Measurements from ENCODE around the gene REXO5.

REXO5 gene

DNA sequence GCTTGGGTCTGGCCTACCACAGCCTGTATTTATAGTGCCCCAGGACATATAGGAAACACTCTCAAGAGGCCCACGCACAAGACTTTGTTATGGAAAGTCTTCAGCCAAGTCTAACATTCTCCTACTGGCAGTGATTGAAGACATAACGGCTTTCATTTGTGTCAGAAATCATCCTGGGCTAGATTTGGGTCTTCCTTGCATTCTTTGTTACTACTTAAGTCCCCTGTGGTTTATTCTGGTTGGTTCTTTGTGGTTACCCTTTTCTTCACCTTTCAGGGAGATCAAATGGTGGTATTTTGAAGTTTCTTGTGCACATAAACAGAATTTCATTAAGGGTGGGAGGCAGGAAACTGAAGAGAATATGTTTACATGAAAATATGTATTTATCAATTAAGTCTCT, 37.7 kb downstream of the REXO5 start (continued):
- TF ChIP-seq, protein P1, sequence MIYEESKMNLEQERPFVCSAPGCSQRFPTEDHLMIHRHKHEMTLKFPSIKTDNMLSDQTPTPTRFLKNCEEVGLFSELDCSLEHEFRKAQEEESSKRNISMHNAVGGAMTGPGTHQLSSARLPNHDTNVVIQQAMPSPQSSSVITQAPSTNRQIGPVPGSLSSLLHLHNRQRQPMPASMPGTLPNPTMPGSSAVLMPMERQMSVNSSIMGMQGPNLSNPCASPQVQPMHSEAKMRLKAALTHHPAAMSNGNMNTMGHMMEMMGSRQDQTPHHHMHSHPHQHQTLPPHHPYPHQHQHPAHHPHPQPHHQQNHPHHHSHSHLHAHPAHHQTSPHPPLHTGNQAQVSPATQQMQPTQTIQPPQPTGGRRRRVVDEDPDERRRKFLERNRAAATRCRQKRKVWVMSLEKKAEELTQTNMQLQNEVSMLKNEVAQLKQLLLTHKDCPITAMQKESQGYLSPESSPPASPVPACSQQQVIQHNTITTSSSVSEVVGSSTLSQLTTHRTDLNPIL (CRISPR knock-in tag; IDR thresholded peaks at IDR 0.05; ENCODE audit: low read depth) = no peak
- TF ChIP-seq ZFP3 (CRISPR knock-in tag; IDR thresholded peaks at IDR 0.05) (no peak), ZC3H10 (CRISPR knock-in tag; IDR thresholded peaks at IDR 0.05) (no peak)
- TF ChIP-seq, protein P2, sequence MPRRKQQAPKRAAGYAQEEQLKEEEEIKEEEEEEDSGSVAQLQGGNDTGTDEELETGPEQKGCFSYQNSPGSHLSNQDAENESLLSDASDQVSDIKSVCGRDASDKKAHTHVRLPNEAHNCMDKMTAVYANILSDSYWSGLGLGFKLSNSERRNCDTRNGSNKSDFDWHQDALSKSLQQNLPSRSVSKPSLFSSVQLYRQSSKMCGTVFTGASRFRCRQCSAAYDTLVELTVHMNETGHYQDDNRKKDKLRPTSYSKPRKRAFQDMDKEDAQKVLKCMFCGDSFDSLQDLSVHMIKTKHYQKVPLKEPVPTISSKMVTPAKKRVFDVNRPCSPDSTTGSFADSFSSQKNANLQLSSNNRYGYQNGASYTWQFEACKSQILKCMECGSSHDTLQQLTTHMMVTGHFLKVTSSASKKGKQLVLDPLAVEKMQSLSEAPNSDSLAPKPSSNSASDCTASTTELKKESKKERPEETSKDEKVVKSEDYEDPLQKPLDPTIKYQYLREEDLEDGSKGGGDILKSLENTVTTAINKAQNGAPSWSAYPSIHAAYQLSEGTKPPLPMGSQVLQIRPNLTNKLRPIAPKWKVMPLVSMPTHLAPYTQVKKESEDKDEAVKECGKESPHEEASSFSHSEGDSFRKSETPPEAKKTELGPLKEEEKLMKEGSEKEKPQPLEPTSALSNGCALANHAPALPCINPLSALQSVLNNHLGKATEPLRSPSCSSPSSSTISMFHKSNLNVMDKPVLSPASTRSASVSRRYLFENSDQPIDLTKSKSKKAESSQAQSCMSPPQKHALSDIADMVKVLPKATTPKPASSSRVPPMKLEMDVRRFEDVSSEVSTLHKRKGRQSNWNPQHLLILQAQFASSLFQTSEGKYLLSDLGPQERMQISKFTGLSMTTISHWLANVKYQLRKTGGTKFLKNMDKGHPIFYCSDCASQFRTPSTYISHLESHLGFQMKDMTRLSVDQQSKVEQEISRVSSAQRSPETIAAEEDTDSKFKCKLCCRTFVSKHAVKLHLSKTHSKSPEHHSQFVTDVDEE (CRISPR knock-in tag; IDR thresholded peaks at IDR 0.05) = no peak

DNA sequence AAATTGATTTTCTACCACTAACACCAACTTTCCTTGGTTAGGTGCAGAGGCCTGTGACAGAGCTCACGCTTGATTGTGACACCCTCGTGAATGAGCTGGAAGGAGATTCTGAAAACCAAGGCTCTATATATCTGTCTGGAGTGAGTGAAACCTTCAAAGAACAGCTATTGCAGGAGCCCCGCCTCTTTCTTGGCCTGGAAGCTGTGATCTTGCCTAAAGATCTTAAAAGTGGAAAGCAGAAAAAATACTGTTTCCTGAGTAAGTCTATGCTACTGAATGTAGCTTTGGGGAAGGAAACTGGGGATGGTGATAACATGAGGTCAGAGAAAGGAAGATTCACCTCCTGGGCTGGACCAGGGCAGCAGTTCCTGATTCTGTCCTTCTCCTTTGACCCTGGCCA, 38.3 kb downstream of the REXO5 start:
- ATAC-seq = no peak
- TF ChIP-seq, protein P3, sequence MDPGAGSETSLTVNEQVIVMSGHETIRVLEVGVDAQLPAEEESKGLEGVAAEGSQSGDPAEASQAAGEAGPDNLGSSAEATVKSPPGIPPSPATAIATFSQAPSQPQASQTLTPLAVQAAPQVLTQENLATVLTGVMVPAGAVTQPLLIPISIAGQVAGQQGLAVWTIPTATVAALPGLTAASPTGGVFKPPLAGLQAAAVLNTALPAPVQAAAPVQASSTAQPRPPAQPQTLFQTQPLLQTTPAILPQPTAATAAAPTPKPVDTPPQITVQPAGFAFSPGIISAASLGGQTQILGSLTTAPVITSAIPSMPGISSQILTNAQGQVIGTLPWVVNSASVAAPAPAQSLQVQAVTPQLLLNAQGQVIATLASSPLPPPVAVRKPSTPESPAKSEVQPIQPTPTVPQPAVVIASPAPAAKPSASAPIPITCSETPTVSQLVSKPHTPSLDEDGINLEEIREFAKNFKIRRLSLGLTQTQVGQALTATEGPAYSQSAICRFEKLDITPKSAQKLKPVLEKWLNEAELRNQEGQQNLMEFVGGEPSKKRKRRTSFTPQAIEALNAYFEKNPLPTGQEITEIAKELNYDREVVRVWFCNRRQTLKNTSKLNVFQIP (CRISPR knock-in tag; IDR thresholded peaks at IDR 0.05; ENCODE audit: borderline replicate concordance, low read depth) = no peak
- TF ChIP-seq, protein P2 (CRISPR knock-in tag; IDR thresholded peaks at IDR 0.05) = no peak
- TF ChIP-seq SNAI2 (CRISPR knock-in tag; IDR thresholded peaks at IDR 0.05) = no peak
- TF ChIP-seq, protein P4, sequence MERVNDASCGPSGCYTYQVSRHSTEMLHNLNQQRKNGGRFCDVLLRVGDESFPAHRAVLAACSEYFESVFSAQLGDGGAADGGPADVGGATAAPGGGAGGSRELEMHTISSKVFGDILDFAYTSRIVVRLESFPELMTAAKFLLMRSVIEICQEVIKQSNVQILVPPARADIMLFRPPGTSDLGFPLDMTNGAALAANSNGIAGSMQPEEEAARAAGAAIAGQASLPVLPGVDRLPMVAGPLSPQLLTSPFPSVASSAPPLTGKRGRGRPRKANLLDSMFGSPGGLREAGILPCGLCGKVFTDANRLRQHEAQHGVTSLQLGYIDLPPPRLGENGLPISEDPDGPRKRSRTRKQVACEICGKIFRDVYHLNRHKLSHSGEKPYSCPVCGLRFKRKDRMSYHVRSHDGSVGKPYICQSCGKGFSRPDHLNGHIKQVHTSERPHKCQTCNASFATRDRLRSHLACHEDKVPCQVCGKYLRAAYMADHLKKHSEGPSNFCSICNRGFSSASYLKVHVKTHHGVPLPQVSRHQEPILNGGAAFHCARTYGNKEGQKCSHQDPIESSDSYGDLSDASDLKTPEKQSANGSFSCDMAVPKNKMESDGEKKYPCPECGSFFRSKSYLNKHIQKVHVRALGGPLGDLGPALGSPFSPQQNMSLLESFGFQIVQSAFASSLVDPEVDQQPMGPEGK (CRISPR knock-in tag; IDR thresholded peaks at IDR 0.05; ENCODE audit: borderline replicate concordance) = no peak
- no peak for TF ChIP-seq RARB (CRISPR knock-in tag; IDR thresholded peaks at IDR 0.05)
- no peak for TF ChIP-seq TCF4 (CRISPR knock-in tag; IDR thresholded peaks at IDR 0.05; ENCODE audit: borderline replicate concordance)
- TF ChIP-seq CSRNP3 (CRISPR knock-in tag; IDR thresholded peaks at IDR 0.05) = no peak
- no peak for TF ChIP-seq GLIS3 (CRISPR knock-in tag; IDR thresholded peaks at IDR 0.05)
- no peak for TF ChIP-seq ZFP3 (CRISPR knock-in tag; IDR thresholded peaks at IDR 0.05)

- no peak for ATAC-seq
Observed at GRCh38 chr16:20846030-20846429, 39.7 kb downstream of the REXO5 start.

More at GRCh38 chr16:20846030-20846429, 39.7 kb downstream of the REXO5 start:
- TF ChIP-seq PPARA (CRISPR knock-in tag; IDR thresholded peaks at IDR 0.05; ENCODE audit: borderline replicate concordance) (no peak), ZFP30 (CRISPR knock-in tag; IDR thresholded peaks at IDR 0.05) (no peak), ZFP3 (CRISPR knock-in tag; IDR thresholded peaks at IDR 0.05) (no peak), SNAI2 (CRISPR knock-in tag; IDR thresholded peaks at IDR 0.05) (no peak), CSRNP3 (CRISPR knock-in tag; IDR thresholded peaks at IDR 0.05) (no peak)
- TF ChIP-seq, protein P4 (CRISPR knock-in tag; IDR thresholded peaks at IDR 0.05; ENCODE audit: borderline replicate concordance) = no peak
- TF ChIP-seq, protein P1 (CRISPR knock-in tag; IDR thresholded peaks at IDR 0.05; ENCODE audit: low read depth) = no peak

Measured in SK-N-SH treated with all-trans-retinoic acid at 6 μM for 48 hours (cell line).